OCI-LY7 (cell line): ENCODE measurements around the gene HIPK3. TPM values are rescaled to one million over a fixed set of nuclear protein-coding genes. Genes with fewer than 3 reads are reported as not detected.

Experiments used
- BruUV-seq: library from RNA; stranded (reverse); fragments of 400-500 nt; replicated peaks from 2 replicates; lab custom pipeline; 2021; lab: Mats Ljungman, UMichigan
- CTCF ChIA-PET: fragments of 300-600 bp; sonication (Branson Sonifier 250); formaldehyde crosslinking; loops from one replicate; lab custom pipeline; 2022; ENCODE audit warnings: antibody characterized with exemption; ENCODE audit not compliant: unreplicated experiment; lab: Charles Lee
- POLR2A ChIA-PET: fragments of 300-600 bp; sonication (Branson Sonifier 250); formaldehyde crosslinking; loops from one replicate; lab custom pipeline; 2022; ENCODE audit warnings: antibody characterized with exemption; lab: Charles Lee
- DNase-seq: peaks from one replicate; pipeline ENCODE4 v3.0.0-alpha.2; 2015; ENCODE audit warnings: low spot score
- H2AFZ ChIP-seq: fragments of 200-600 bp; sonication (generic), shearing (Covaris generic); 2 replicates; pipeline ENCODE4 v1.6.1; 2014; ENCODE audit warnings: mild to moderate bottlenecking, antibody characterized with exemption, low read length, moderate library complexity
- H3K27ac ChIP-seq: fragments of 200-600 bp; sonication (generic); 2 replicates; pipeline ENCODE4 v1.5.1; 2014; ENCODE audit warnings: mixed run types, low read depth, mild to moderate bottlenecking, moderate library complexity, low read length, inconsistent platforms; ENCODE audit not compliant: poor library complexity, severe bottlenecking
- H3K36me3 ChIP-seq: fragments of 200-600 bp; sonication (generic); 2 replicates; pipeline ENCODE4 v1.6.1; 2014; ENCODE audit warnings: mild to moderate bottlenecking, antibody characterized with exemption, low read length, moderate library complexity, mixed read lengths; ENCODE audit not compliant: insufficient read depth
- H3K4me1 ChIP-seq: fragments of 200-600 bp; sonication (generic); 2 replicates; pipeline ENCODE4 v1.5.1; 2014; ENCODE audit warnings: mild to moderate bottlenecking, low read length; ENCODE audit not compliant: insufficient read depth, poor library complexity, severe bottlenecking
- H3K4me2 ChIP-seq: fragments of 200-600 bp; sonication (generic); 2 replicates; pipeline ENCODE4 v1.6.1; 2014; ENCODE audit warnings: mild to moderate bottlenecking, low read length
- H3K4me3 ChIP-seq: fragments of 200-600 bp; sonication (generic); 2 replicates; pipeline ENCODE4 v1.5.1; 2014; ENCODE audit warnings: mild to moderate bottlenecking, low read depth, low read length; ENCODE audit not compliant: poor library complexity, severe bottlenecking
- H3K79me2 ChIP-seq: fragments of 200-600 bp; sonication (generic); 2 replicates; pipeline ENCODE4 v1.6.1; 2016; ENCODE audit warnings: low read depth, mild to moderate bottlenecking, low read length, moderate library complexity, mixed read lengths; ENCODE audit not compliant: insufficient read depth
- H3K9me2 ChIP-seq: fragments of 200-600 bp; sonication (generic); 2 replicates; pipeline ENCODE4 v1.6.1; 2016; ENCODE audit warnings: mild to moderate bottlenecking, low read length, mixed read lengths; ENCODE audit not compliant: insufficient read depth
- H3K9me3 ChIP-seq: fragments of 200-600 bp; sonication (generic); 2 replicates; pipeline ENCODE4 v1.6.1; 2014; ENCODE audit warnings: mild to moderate bottlenecking, mixed run types, low read length, mixed read lengths
- H4K20me1 ChIP-seq: fragments of 200-600 bp; sonication (generic); 2 replicates; pipeline ENCODE4 v1.6.1; 2014; ENCODE audit warnings: mild to moderate bottlenecking, antibody characterized with exemption, low read length, moderate library complexity, mixed read lengths; ENCODE audit not compliant: insufficient read depth
- EZH2phosphoT487 ChIP-seq: fragments of 200-600 bp; sonication (generic); IDR thresholded peaks from 2 replicates; pipeline ENCODE4 v1.6.1; 2018; ENCODE audit warnings: low read depth, borderline replicate concordance, mild to moderate bottlenecking, mixed run types, antibody characterized with exemption, low read length, moderate library complexity, mixed read lengths
- intact Hi-C: fragments of 100-400 bp; cut with micrococcal nuclease; formaldehyde crosslinking; loops from one replicate; pipeline ENCODE4 v1.10.0; 2022; ENCODE audit not compliant: unreplicated experiment
- total RNA-seq, 2 experiments: library from RNA; depleted of rRNA in 1 of 2; stranded (reverse); fragments of >200 nt in 1 of 2; shearing (Covaris generic) in 1 of 2; gene quantifications; 2 replicates each; pipeline ENCODE4 v1.2.3, GENCODE V29; 2014 to 2022
- TF ChIP-seq, protein P1 (sequence below): fragments of 200-600 bp; sonication (generic); conservative IDR thresholded peaks from 2 replicates; pipeline ENCODE4 v1.5.1; 2014; ENCODE audit warnings: mild to moderate bottlenecking, antibody characterized with exemption, low read length, moderate library complexity, mixed read lengths

Gene HIPK3
- total RNA-seq, 2 experiments from 2014 or later: 19.0 to 28.4 TPM

DNA sequence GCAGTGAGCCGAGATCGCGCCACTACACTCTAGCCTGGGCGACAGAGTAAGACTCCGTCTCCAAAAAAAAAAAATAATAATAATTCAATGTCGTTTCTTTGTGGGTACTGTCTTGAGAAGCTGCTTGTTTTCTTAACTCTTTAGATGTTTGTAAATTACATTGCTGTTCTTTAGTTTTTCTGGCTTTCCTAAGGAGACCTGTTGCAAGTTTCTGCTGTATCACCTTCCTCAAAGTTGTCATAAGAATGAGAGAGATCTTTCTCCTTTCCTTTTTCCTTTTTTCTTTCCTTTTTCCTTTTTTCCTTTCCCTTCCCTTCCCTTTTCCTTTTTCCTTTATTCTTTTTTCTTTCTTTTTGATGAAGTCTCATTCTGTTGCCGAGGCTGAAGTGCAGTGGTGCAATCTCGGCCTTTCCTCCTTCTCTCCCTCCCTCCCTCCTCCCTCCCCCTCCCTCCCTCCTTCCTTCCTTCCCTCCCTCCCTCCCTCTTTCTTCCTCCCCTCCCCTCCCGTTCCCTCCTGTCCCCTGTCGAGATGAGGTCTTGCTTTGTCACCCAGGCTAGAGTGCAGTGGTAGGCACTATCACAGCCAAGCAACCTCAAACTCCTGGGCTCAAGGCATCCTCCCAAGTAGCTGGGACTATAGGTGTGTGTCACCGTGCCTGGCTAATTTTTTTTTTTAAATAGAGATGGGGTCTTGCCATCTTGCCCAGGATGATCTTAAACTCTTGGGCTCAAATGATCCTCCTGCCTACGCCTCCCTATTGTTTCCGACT, 15.3 kb downstream of the HIPK3 start:
- no TSS peak for BruUV-seq
- H3K9me2 ChIP-seq: no peaks in the 10 kb centered on the region
- ChIA-PET CTCF (no interaction called here), POLR2A (no interaction called here)
- no peaks in the 10 kb centered on the region for H4K20me1 ChIP-seq
- intact Hi-C loops: no loop called here
- peaks cover 37% of the 10 kb centered on the region; the same call in 1 of the 2 replicates for H3K79me2 ChIP-seq
- H3K9me3 ChIP-seq: no peaks in the 10 kb centered on the region
- TF ChIP-seq, protein P1, sequence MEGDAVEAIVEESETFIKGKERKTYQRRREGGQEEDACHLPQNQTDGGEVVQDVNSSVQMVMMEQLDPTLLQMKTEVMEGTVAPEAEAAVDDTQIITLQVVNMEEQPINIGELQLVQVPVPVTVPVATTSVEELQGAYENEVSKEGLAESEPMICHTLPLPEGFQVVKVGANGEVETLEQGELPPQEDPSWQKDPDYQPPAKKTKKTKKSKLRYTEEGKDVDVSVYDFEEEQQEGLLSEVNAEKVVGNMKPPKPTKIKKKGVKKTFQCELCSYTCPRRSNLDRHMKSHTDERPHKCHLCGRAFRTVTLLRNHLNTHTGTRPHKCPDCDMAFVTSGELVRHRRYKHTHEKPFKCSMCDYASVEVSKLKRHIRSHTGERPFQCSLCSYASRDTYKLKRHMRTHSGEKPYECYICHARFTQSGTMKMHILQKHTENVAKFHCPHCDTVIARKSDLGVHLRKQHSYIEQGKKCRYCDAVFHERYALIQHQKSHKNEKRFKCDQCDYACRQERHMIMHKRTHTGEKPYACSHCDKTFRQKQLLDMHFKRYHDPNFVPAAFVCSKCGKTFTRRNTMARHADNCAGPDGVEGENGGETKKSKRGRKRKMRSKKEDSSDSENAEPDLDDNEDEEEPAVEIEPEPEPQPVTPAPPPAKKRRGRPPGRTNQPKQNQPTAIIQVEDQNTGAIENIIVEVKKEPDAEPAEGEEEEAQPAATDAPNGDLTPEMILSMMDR: no peak
- no peak for TF ChIP-seq EZH2phosphoT487
- no peak overlapping the region for H3K4me3 ChIP-seq
- no peak for DNase-seq
- H3K27ac ChIP-seq: no peak overlapping the region
- H3K4me2 ChIP-seq: no peak overlapping the region
- H3K4me1 ChIP-seq: no peaks in the 10 kb centered on the region
- H2AFZ ChIP-seq: no peak overlapping the region
- no peaks in the 10 kb centered on the region for H3K36me3 ChIP-seq

DNA sequence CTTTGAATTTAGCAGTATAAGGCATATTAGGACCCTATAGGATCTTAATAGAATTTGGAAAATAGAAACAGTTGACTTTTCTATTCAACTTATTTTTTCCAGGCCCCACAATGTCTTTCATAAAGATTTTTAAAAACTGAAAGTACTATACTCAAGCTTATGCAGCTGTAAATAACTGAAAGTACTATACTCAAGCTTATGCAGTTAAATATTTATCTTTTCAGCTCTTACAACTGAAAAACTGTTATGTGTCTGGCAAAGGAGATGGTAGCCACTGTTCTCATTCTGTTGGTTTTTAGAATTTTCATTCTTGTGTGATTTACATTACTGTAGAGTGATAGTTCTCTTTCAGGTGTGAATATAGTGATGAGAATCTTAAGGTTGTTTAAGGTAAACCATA, 16.5 kb downstream of the HIPK3 start:
- Histone ChIP-seq H4K20me1 (no peaks in the 10 kb centered on the region), H3K4me3 (no peak overlapping the region), H3K4me1 (no peaks in the 10 kb centered on the region), H2AFZ (no peak overlapping the region), H3K27ac (no peak overlapping the region), H3K36me3 (no peaks in the 10 kb centered on the region), H3K4me2 (no peak overlapping the region), H3K9me3 (no peaks in the 10 kb centered on the region), H3K79me2 (peaks cover 37% of the 10 kb centered on the region; the same call in 1 of the 2 replicates), H3K9me2 (no peaks in the 10 kb centered on the region)
- intact Hi-C loops: no loop called here
- POLR2A ChIA-PET: interaction anchor here (1.1 to 1.4 kb wide), 2 partner anchors 16 to 32 kb away, joined by 3 to 4 read pairs; no protein-coding TSS in a partner anchor
- DNase-seq: no peak
- CTCF ChIA-PET: no interaction called here
- BruUV-seq: no TSS peak
- TF ChIP-seq EZH2phosphoT487: no peak
- TF ChIP-seq, protein P1: no peak

DNA sequence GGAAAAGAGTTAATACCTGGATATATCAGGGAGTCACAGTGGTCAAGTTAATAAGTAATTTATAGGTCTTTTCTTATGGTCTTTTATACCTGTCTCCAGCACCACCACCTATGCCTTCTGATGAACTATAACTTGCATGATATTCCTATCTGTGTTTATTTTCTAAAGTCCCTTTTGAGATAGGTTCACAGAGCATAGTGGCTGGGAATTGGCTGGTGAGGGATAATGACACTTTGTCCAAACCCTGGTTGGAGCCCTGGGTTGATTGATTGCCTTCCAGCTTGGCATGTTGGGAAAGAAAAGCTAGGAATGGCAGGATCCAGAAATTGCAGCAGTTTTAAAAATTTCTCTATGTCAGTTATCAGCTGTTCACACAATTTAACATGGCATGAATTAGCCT, 23.2 kb downstream of the HIPK3 start:
- no peak overlapping the region for H3K4me3 ChIP-seq
- H3K4me1 ChIP-seq: no peaks in the 10 kb centered on the region
- H3K9me3 ChIP-seq: no peaks in the 10 kb centered on the region
- POLR2A ChIA-PET: interaction anchor here (0.6 to 0.7 kb wide), 3 partner anchors 10 to 246 kb away, joined by 3 to 4 read pairs (median 4); no protein-coding TSS in a partner anchor
- no peak overlapping the region for H3K4me2 ChIP-seq
- CTCF ChIA-PET: no interaction called here
- peaks cover 28% of the 10 kb centered on the region; the same call in 1 of the 2 replicates for H3K79me2 ChIP-seq
- DNase-seq: no peak
- BruUV-seq: no TSS peak
- H2AFZ ChIP-seq: no peak overlapping the region
- H3K9me2 ChIP-seq: no peaks in the 10 kb centered on the region
- TF ChIP-seq, protein P1: no peak
- no peak for TF ChIP-seq EZH2phosphoT487
- H4K20me1 ChIP-seq: peaks cover 9% of the 10 kb centered on the region; the same call in 1 of the 2 replicates
- H3K27ac ChIP-seq: no peak overlapping the region
- intact Hi-C loops: no loop called here
- H3K36me3 ChIP-seq: no peaks in the 10 kb centered on the region
